Measurements from ENCODE around the gene ABL1.
"Not testable (repeated sequence)": the region's sequence is repeated elsewhere in the genome, so short reads cannot be mapped to it uniquely, and the experiment has no call there.

ABL1 gene

GRCh38 chr9:130834371-130835336 is at the start of gene ABL1:
TSS of gene ABL1 (plus strand) at chr9:130835254. CDS start at chr9:130835447, 193 bp downstream.
- peak; percentile 77 for DNase-seq

GRCh38 chr9:130785940-130786508 is 49.0 kb upstream of the ABL1 start:
- no peak for DNase-seq

GRCh38 chr9:130786526-130786925 is 48.5 kb upstream of the ABL1 start:
- no peak for DNase-seq

- DNase-seq: no peak
These were observed 45.0 kb upstream of the ABL1 start for GRCh38 chr9:130789747-130790672.

GRCh38 chr9:130791303-130791894 is 43.7 kb upstream of the ABL1 start:
- no peak for DNase-seq

- DNase-seq: no peak
These were observed 41.5 kb upstream of the ABL1 start for GRCh38 chr9:130793589-130793988.

GRCh38 chr9:130794021-130794420 is 41.0 kb upstream of the ABL1 start:
- DNase-seq: not testable (repeated sequence)

- not testable (repeated sequence) for DNase-seq
These were observed 40.6 kb upstream of the ABL1 start for GRCh38 chr9:130794423-130794822.

- no peak for DNase-seq
These were observed 40.0 kb upstream of the ABL1 start for GRCh38 chr9:130794923-130795495.

GRCh38 chr9:130803116-130803515 is 31.9 kb upstream of the ABL1 start:
- not testable (repeated sequence) for DNase-seq

- no peak for DNase-seq
These were observed 29.3 kb upstream of the ABL1 start for GRCh38 chr9:130805510-130806326.

GRCh38 chr9:130806327-130806716 is 28.7 kb upstream of the ABL1 start:
- no peak for DNase-seq

GRCh38 chr9:130810609-130811136 is 24.4 kb upstream of the ABL1 start:
- no peak for DNase-seq

- DNase-seq: no peak
These were observed 19.7 kb upstream of the ABL1 start for GRCh38 chr9:130815242-130815808.

- no peak for DNase-seq
These were observed 17.1 kb upstream of the ABL1 start for GRCh38 chr9:130817914-130818313.

- DNase-seq: no peak
These were observed 14.8 kb upstream of the ABL1 start for GRCh38 chr9:130820135-130820738.

GRCh38 chr9:130823435-130823834 is 11.6 kb upstream of the ABL1 start:
- no peak for DNase-seq

GRCh38 chr9:130824079-130824478 is 11.0 kb upstream of the ABL1 start:
- DNase-seq: no peak

GRCh38 chr9:130824643-130825350 is 10.3 kb upstream of the ABL1 start:
- DNase-seq: no peak

- no peak for DNase-seq
These were observed 9.8 kb upstream of the ABL1 start for GRCh38 chr9:130825351-130825651.
